ENCODE results near the gene LRRC10.

DNA sequence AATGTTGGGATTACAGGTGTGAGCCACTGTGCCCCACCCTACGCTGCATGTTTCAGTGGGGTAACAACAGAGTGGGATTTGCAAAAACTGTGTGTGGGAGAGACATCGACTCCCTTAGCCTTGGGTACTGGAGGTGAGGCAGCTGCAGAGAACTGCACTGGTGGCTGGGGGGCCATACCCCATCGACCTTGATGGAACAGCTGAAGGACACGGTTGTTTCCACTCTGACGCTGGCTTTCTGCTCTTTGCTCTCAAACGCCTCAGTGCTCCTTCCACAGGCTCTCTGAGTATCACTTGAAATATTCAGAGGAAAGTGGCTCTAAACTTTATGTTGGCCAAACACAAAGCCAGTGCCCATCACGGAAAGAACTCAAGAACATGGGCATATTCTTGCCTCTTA lies 30.8 kb upstream of the LRRC10 start:
- TF ChIP-seq, protein P1, sequence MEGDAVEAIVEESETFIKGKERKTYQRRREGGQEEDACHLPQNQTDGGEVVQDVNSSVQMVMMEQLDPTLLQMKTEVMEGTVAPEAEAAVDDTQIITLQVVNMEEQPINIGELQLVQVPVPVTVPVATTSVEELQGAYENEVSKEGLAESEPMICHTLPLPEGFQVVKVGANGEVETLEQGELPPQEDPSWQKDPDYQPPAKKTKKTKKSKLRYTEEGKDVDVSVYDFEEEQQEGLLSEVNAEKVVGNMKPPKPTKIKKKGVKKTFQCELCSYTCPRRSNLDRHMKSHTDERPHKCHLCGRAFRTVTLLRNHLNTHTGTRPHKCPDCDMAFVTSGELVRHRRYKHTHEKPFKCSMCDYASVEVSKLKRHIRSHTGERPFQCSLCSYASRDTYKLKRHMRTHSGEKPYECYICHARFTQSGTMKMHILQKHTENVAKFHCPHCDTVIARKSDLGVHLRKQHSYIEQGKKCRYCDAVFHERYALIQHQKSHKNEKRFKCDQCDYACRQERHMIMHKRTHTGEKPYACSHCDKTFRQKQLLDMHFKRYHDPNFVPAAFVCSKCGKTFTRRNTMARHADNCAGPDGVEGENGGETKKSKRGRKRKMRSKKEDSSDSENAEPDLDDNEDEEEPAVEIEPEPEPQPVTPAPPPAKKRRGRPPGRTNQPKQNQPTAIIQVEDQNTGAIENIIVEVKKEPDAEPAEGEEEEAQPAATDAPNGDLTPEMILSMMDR (IDR thresholded peaks at IDR 0.05; ENCODE audit: insufficient read depth, low read length), result no peak
- TF ChIP-seq POLR2AphosphoS5 (IDR thresholded peaks at IDR 0.05; ENCODE audit: low read depth) (no peak), SPI1 (IDR thresholded peaks at IDR 0.05; ENCODE audit: borderline replicate concordance, low read depth) (no peak)

All from HL-60 (cell line).